Stimulated activated CD4-positive, alpha-beta T cell treated with anti-CD3 and anti-CD28 coated beads, Interleukin-1b, Interleukin-23, amount 100 ng/mL, for 4 hours (primary cell): ENCODE results near the gene HSD11B1.

Source experiments
- DNase-seq, 2 donors: peaks; one replicate each; pipeline ENCODE4 v3.0.0-alpha.2; 2020; ENCODE audit warnings: low read depth in 2 of 2

HSD11B1 gene

GRCh38 chr1:209704584-209704983 lies at the start of gene HSD11B1:
HSD11B1 (plus strand) TSS chr1:209704846; CDS start chr1:209704943, 97 bp downstream.
- DNase-seq = no peak

GRCh38 chr1:209655411-209656231 lies 49.0 kb upstream of the HSD11B1 start:
- no peak for DNase-seq

- DNase-seq = no peak
Measured at GRCh38 chr1:209657140-209657879, 47.3 kb upstream of the HSD11B1 start.

- no peak for DNase-seq
Measured at GRCh38 chr1:209657918-209658317, 46.7 kb upstream of the HSD11B1 start.

- no peak for DNase-seq
Measured at GRCh38 chr1:209659909-209660308, 44.7 kb upstream of the HSD11B1 start.

GRCh38 chr1:209661071-209661470 lies 43.6 kb upstream of the HSD11B1 start:
- DNase-seq = no peak

- DNase-seq = no peak
Measured at GRCh38 chr1:209662879-209663327, 41.7 kb upstream of the HSD11B1 start.

GRCh38 chr1:209667103-209667502 lies 37.5 kb upstream of the HSD11B1 start:
- DNase-seq = no peak

- DNase-seq = no peak
Measured at GRCh38 chr1:209667708-209668107, 36.9 kb upstream of the HSD11B1 start.

GRCh38 chr1:209670441-209671082 lies 34.1 kb upstream of the HSD11B1 start:
- no peak for DNase-seq

- no peak for DNase-seq
Measured at GRCh38 chr1:209672705-209673630, 31.7 kb upstream of the HSD11B1 start.

GRCh38 chr1:209673631-209674417 lies 30.8 kb upstream of the HSD11B1 start:
- no peak for DNase-seq

GRCh38 chr1:209674957-209675564 lies 29.6 kb upstream of the HSD11B1 start, which contains the start of gene G0S2:
G0S2 (plus strand) TSS chr1:209675412; CDS start chr1:209675685, 273 bp downstream.
- DNase-seq = peak in 1 of 2 donors; percentile 34

- no peak for DNase-seq
Measured at GRCh38 chr1:209675565-209676154, 29.0 kb upstream of the HSD11B1 start.

- no peak for DNase-seq
Measured at GRCh38 chr1:209678981-209679539, 25.6 kb upstream of the HSD11B1 start.

GRCh38 chr1:209685821-209686220 lies 18.8 kb upstream of the HSD11B1 start:
- DNase-seq = no peak

- DNase-seq = no peak
Measured at GRCh38 chr1:209686322-209686721, 18.3 kb upstream of the HSD11B1 start.

- no peak for DNase-seq
Measured at GRCh38 chr1:209688746-209689234, 15.9 kb upstream of the HSD11B1 start.

GRCh38 chr1:209689477-209689876 lies 15.2 kb upstream of the HSD11B1 start:
- DNase-seq = no peak
